ENCODE measurements around the gene MAOB.

Gene MAOB

GRCh38 chrX:43897290-43897689 lies 15.0 kb upstream of the MAOB start:
- no peak for DNase-seq (ENCODE audit: low read depth)
- TF ChIP-seq CTCF (IDR thresholded peaks at IDR 0.05; ENCODE audit: insufficient read depth, low read depth, low read length, missing control alignments), result no peak
- no peak overlapping the region for H3K4me3 ChIP-seq (ENCODE audit: low read depth, low read length)

- H3K4me3 ChIP-seq (ENCODE audit: low read depth, low read length), result no peak overlapping the region
- no peak for DNase-seq (ENCODE audit: low read depth)
- TF ChIP-seq CTCF (IDR thresholded peaks at IDR 0.05; ENCODE audit: insufficient read depth, low read depth, low read length, missing control alignments), result no peak
These were observed 10.2 kb upstream of the MAOB start for GRCh38 chrX:43892336-43892870.

- no peak overlapping the region for H3K4me3 ChIP-seq (ENCODE audit: low read depth, low read length)
- DNase-seq (ENCODE audit: low read depth), result no peak
- no peak for TF ChIP-seq CTCF (IDR thresholded peaks at IDR 0.05; ENCODE audit: insufficient read depth, low read depth, low read length, missing control alignments)
These were observed 3.4 kb upstream of the MAOB start for GRCh38 chrX:43885617-43886016.

- TF ChIP-seq CTCF (IDR thresholded peaks at IDR 0.05; ENCODE audit: insufficient read depth, low read depth, low read length, missing control alignments), result no peak
- DNase-seq (ENCODE audit: low read depth), result no peak
- H3K4me3 ChIP-seq (ENCODE audit: low read depth, low read length), result no peak overlapping the region
These were observed 598 bp downstream of the MAOB start for GRCh38 chrX:43881410-43882293.

- H3K4me3 ChIP-seq (ENCODE audit: low read depth, low read length), result no peak overlapping the region
- no peak for DNase-seq (ENCODE audit: low read depth)
- no peak for TF ChIP-seq CTCF (IDR thresholded peaks at IDR 0.05; ENCODE audit: insufficient read depth, low read depth, low read length, missing control alignments)
These were observed 1.8 kb downstream of the MAOB start for GRCh38 chrX:43880425-43880824.

- no peak overlapping the region for H3K4me3 ChIP-seq (ENCODE audit: low read depth, low read length)
- no peak for TF ChIP-seq CTCF (IDR thresholded peaks at IDR 0.05; ENCODE audit: insufficient read depth, low read depth, low read length, missing control alignments)
- no peak for DNase-seq (ENCODE audit: low read depth)
These were observed 3.2 kb downstream of the MAOB start for GRCh38 chrX:43878906-43879526.
